Cardiac muscle cell (in vitro differentiated cells and primary cell): Measurements from ENCODE around the gene PTPRT. TPM values are rescaled to one million over a fixed set of nuclear protein-coding genes. Genes with fewer than 3 reads are reported as not detected.

Source experiments
- DNase-seq, 2 donors: peaks; one replicate each; pipeline versions ENCODE4 v3.0.0 to v3.0.0-alpha.2; 2010 to 2017; ENCODE audit warnings: low read depth in 1 of 2, low spot score in 1 of 2
- H3K27ac ChIP-seq: fragments of 200-600 bp; sonication (generic); 2 replicates; pipeline ENCODE4 v1.5.1; 2016
- H3K27me3 ChIP-seq: fragments of 200-600 bp; sonication (generic); 2 replicates; pipeline ENCODE4 v1.6.0; 2016; ENCODE audit warnings: control low read depth
- H3K36me3 ChIP-seq: fragments of 200-600 bp; sonication (generic); 2 replicates; pipeline ENCODE4 v1.5.1; 2016; ENCODE audit warnings: control low read depth
- H3K4me1 ChIP-seq: fragments of 200-600 bp; sonication (generic); 2 replicates; pipeline ENCODE4 v1.8.1; 2017; ENCODE audit warnings: low read depth, mild to moderate bottlenecking, mixed run types
- H3K4me3 ChIP-seq: fragments of 200-600 bp; sonication (generic); 2 replicates; pipeline ENCODE4 v1.5.1; 2016; ENCODE audit warnings: mild to moderate bottlenecking
- H3K9me3 ChIP-seq: fragments of 200-600 bp; sonication (generic); 2 replicates; pipeline ENCODE4 v1.5.1; 2017; ENCODE audit warnings: low read depth, mild to moderate bottlenecking, control low read depth
- polyA plus RNA-seq: library from polyadenylated mRNA; unstranded; fragments of >200 nt; fragmentation: Nextera tagmentation; extraction: Ambion mirVana; gene quantifications from 2 replicates; pipeline ENCODE4 v1.2.1, GENCODE V29; 2016
- total RNA-seq: library from RNA; depleted of rRNA; stranded (reverse); fragments of >200 nt; gene quantifications from 2 replicates; pipeline ENCODE4 v1.2.3, GENCODE V29; 2016
- TF ChIP-seq, protein P1 (sequence below): IDR thresholded peaks from 2 replicates; pipeline ENCODE4 v1.5.1; 2012; ENCODE audit warnings: low read depth, mild to moderate bottlenecking, low read length

The PTPRT gene
- total and polyA plus RNA-seq, 2 experiments from 2014 or later = 0.30 to 1.4 TPM

DNA sequence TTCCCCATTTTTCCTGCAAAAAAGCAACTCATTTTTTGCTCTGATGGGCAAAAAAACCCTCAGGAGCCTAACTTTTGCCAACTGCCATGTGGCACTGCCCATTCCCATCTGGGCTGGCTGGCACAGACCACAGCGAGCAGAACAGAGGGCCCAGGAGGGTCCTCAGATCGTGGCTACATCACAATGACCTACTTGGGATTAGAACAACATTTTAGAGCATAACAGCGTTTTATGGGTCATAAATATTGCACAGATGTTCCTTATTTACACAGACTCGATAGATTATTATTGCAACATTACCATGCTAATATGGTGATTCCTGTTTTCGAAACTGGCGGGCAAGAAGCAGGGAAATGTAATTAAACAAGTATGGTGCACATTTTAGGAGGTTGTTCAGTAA is 28.0 kb downstream of the PTPRT start:
- Histone ChIP-seq H3K27ac (no peak overlapping the region), H3K4me1 (no peaks in the 10 kb centered on the region), H3K9me3 (no peaks in the 10 kb centered on the region), H3K27me3 (no peaks in the 10 kb centered on the region), H3K36me3 (no peaks in the 10 kb centered on the region), H3K4me3 (no peak overlapping the region)
- DNase-seq = no peak
- TF ChIP-seq, protein P1, sequence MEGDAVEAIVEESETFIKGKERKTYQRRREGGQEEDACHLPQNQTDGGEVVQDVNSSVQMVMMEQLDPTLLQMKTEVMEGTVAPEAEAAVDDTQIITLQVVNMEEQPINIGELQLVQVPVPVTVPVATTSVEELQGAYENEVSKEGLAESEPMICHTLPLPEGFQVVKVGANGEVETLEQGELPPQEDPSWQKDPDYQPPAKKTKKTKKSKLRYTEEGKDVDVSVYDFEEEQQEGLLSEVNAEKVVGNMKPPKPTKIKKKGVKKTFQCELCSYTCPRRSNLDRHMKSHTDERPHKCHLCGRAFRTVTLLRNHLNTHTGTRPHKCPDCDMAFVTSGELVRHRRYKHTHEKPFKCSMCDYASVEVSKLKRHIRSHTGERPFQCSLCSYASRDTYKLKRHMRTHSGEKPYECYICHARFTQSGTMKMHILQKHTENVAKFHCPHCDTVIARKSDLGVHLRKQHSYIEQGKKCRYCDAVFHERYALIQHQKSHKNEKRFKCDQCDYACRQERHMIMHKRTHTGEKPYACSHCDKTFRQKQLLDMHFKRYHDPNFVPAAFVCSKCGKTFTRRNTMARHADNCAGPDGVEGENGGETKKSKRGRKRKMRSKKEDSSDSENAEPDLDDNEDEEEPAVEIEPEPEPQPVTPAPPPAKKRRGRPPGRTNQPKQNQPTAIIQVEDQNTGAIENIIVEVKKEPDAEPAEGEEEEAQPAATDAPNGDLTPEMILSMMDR = no peak

DNA sequence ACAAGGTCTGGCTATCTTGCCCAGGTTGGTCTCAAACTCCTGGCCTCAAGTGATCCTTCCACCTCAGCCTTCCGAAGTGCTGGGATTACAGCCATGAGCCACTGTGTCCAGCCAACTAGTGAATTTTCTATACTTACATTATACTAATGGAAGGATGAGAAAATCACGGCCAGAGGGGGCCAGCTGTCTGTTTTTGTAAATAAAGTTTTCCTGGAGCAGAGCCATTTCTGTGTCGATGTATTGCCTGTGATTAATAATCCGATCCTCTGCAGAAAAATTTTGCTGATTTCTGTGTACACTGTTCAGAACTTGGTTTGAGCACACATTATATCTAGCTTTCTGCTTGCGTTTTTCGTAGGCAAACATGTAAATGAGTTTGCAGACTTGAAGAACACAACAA is 28.8 kb downstream of the PTPRT start:
- Histone ChIP-seq H3K4me3 (no peak overlapping the region), H3K4me1 (no peaks in the 10 kb centered on the region), H3K27me3 (no peaks in the 10 kb centered on the region), H3K27ac (no peak overlapping the region), H3K36me3 (no peaks in the 10 kb centered on the region), H3K9me3 (no peaks in the 10 kb centered on the region)
- no peak for DNase-seq
- TF ChIP-seq, protein P1 = no peak

DNA sequence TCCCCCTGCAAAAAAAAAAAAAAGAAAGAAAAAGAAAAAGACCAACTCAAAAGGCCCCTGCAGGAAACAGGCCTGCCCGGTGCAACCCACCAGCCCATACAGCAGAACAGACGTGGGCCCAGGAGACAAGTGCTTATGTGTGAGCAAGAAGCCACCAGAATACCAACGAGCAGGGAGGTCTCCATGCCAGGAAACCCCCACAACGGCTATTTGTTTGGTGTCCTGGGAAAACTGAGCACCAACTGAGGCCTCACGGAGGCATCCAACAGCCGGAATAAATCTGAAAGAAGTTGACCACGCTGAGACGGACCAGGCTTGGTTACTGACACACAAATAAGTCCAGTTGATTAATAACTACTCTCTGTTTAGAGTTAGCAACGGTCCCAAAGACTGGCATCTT is 29.7 kb downstream of the PTPRT start:
- Histone ChIP-seq H3K36me3 (no peaks in the 10 kb centered on the region), H3K9me3 (no peaks in the 10 kb centered on the region)

DNA sequence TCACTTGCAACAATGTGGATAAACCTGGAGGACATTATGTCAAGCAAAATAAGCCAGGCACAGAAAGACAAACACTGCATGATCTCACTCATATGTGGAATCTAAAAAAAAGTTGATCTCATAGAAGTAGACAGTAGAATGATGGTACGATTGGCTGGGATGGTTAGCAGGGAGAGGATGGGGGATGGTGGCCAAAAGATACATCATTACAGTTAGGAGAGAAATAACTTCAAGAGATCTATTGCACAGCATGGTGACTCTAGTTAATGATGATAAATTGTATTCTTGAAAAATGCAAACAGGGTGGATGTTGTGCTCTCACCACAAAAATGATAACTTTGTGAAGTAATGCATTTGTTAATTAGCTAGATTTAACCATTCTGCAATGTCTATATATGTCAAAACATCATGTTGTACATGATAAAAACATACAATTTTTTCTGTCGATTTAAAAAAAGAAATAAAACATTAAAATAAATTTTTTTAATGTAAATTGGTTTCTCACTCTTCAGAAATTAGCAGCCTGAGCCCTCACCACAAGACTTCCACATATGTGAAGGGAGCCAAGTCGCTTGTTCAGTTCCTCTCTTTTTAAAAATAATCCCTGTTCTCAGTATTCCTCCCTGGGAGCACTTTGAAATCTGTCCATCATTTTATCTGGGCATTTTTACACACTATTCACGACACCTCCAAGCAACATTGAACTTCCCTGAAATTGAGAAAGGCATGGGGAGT is 34.2 kb downstream of the PTPRT start:
- H3K36me3 ChIP-seq = no peaks in the 10 kb centered on the region
- peaks cover 3% of the 10 kb centered on the region for H3K27me3 ChIP-seq
- H3K4me1 ChIP-seq = no peaks in the 10 kb centered on the region
- no peaks in the 10 kb centered on the region for H3K9me3 ChIP-seq
- TF ChIP-seq, protein P1 = no peak
- no peak overlapping the region for H3K4me3 ChIP-seq
- H3K27ac ChIP-seq = no peak overlapping the region
- no peak for DNase-seq

More for the DNA sequence above, 29.7 kb downstream of the PTPRT start:
- no peak for DNase-seq
- no peak overlapping the region for H3K4me3 ChIP-seq
- TF ChIP-seq, protein P1 = no peak
- H3K27me3 ChIP-seq = no peaks in the 10 kb centered on the region
- no peak overlapping the region for H3K27ac ChIP-seq
- no peaks in the 10 kb centered on the region for H3K4me1 ChIP-seq

DNA sequence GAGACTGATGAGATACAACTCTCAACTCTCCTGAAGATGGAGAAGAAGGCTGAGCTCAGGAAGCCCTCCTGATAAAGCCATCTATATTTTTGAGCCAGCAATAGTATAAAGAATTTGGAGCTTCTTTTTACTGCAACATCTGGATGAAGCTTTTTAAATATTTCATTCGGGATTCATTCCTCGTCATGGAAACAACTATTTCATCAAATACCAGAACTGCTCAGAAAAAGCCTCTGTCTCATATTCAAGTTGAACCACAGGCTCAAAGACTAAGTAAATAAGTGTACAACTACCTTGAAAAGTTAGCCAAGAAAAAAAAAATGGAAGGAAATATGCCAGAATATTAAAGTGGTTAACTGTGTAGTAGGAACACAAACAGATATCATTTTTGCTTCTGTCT is 37.8 kb downstream of the PTPRT start:
- no peaks in the 10 kb centered on the region for H3K9me3 ChIP-seq
- no peaks in the 10 kb centered on the region for H3K36me3 ChIP-seq
- DNase-seq = no peak
- no peaks in the 10 kb centered on the region for H3K4me1 ChIP-seq
- TF ChIP-seq, protein P1 = no peak
- H3K4me3 ChIP-seq = no peak overlapping the region
- H3K27me3 ChIP-seq = peaks cover 3% of the 10 kb centered on the region
- no peak overlapping the region for H3K27ac ChIP-seq
